GM12801 (cell line): ENCODE measurements around the gene HEATR1.

Experiments
- TF ChIP-seq, protein P1 (sequence below): IDR thresholded peaks from one replicate; pipeline ENCODE4 v1.5.1; 2011; ENCODE audit warnings: control low read depth; ENCODE audit not compliant: insufficient read length; ENCODE audit errors: extremely low read depth

The HEATR1 gene

GRCh38 chr1:236558081-236558480, 46.2 kb downstream of the HEATR1 start:
- TF ChIP-seq, protein P1, sequence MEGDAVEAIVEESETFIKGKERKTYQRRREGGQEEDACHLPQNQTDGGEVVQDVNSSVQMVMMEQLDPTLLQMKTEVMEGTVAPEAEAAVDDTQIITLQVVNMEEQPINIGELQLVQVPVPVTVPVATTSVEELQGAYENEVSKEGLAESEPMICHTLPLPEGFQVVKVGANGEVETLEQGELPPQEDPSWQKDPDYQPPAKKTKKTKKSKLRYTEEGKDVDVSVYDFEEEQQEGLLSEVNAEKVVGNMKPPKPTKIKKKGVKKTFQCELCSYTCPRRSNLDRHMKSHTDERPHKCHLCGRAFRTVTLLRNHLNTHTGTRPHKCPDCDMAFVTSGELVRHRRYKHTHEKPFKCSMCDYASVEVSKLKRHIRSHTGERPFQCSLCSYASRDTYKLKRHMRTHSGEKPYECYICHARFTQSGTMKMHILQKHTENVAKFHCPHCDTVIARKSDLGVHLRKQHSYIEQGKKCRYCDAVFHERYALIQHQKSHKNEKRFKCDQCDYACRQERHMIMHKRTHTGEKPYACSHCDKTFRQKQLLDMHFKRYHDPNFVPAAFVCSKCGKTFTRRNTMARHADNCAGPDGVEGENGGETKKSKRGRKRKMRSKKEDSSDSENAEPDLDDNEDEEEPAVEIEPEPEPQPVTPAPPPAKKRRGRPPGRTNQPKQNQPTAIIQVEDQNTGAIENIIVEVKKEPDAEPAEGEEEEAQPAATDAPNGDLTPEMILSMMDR = no peak

DNA sequence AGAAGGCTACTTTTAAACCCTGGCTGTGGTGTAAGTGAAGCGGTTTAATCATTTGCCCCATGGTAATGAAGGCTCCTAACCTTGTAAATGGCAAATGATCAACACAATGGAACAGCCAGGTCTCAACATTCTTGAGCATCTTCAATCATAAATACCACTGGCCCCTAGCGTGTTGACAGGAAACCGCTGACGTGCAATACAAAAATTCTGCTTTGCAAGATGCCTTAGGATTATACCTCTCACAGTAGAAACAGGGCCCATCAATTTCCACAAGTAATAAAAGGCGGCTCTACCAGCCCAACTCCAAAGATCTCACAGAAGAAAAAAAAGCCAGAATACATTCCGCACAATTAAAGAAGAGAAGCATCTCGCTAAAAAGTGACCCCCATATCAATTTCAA, 47.7 kb downstream of the HEATR1 start:
- TF ChIP-seq, protein P1 = no peak

DNA sequence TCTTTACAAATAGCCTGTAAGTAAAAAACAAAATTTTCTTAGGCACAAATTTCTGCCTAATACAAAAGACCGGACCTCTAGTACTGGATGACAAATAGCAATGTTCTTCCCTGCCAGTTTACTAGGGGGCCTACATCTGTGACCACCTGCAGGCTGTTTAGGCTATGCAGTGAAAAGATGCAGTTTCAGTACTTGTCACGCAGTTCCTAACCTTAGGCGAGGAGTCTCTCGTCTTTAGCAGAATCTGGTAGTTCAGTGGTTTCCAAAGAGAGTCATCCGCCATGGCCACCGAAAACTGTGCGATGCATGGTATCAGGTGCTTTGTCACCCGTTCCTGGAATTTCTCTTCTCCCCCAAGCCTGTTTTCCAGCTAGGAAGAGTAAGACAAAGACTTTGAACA, 50.9 kb downstream of the HEATR1 start:
- TF ChIP-seq, protein P1 = no peak

DNA sequence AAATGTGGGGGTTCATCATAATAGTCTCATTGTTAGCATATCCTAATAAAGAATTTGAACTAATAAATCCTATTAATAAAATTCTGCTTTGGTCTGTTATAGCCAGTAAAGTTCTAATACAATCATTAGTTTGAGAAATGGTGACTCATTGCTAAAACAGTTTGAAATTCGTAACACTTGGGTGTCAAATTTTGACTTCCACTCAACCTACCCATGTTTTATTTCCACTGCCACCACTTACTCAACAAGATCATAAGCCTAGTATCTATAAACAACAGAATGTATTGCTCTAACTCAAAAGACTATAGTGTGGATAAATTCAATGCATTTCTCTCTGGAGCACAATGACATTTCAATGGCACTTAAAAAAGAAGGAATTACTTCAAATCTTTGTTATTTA, 51.4 kb downstream of the HEATR1 start:
- TF ChIP-seq, protein P1 = no peak

DNA sequence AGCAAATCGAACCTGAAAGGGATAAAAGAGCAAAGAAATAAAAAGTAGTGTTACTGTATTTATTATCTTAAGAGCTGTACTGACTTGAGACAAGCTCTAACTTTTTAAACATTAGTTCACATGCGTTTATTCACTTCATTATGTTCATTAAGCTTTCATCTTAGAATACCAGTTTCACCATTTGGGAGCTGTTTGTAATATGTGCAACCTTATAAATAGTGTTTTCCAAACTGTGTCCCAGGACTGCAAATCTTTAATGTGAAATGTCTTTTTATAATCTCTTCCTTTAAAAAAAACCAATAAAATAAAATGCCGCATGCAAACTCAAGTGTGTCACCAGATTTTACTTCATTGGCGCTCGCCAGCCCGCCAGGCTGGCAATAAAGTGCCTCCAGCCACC, 52.2 kb downstream of the HEATR1 start:
- TF ChIP-seq, protein P1 = no peak

DNA sequence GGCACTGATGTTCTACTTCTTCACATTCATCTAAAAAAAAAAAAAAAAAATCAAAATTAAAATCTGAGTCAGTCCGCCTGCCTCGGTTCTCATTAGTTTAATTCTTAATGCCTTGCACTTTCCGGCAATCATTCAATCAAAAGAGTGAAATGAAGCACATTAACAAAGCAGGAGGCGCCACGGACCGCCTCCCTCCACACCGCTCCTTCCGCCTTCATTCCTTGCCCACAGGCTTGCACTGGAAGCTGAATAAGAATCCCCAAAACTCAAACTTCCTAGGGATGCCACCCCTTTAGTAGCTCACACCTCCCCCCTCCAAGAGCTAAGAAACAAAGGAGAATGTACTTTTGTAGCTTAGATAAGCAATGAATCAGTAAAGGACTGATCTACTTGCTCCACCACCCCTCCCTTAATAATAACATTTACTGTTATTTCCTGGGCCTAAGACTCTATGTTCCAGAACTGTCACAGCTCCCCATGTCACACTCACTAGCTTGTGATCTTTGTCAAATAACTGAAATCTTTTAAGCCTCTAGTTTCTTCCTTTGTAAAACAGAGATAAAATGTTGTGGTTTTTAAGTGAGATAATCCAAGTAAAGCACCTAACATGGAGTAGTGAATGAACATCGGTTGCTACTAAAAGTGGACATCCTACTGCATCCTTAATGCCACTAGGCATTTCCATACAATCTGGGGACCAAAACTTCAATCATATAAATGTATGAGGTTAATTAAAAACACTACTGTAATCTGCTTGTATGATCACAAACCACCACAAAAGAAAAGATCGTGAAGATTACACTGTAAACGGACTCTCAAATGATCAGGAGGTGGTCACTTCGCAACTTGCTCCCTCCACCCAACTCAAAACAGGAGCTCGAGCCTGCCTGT, 53.1 kb downstream of the HEATR1 start:
- TF ChIP-seq, protein P1 = no peak

DNA sequence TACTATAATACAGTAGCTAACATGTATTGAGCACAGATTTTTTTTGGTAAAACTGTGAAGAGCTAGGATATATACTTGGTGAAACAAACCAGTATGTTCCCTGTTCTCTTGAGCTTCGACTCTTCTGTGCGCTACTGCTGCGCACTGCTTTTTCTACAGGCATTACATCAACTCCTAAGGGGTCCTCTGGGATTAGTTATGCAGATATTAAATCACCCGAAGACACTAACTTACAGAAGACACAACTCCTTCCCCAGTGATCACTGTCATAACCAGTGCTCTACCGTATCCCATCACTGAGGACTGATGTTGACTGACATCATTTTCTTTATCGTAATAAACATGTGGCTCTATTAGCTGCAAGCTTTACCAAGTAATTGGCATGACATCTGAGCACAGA, 55.9 kb downstream of the HEATR1 start:
- TF ChIP-seq, protein P1 = no peak
